Measurements from ENCODE around the gene XXYLT1. TPM values are rescaled to one million over a fixed set of nuclear protein-coding genes. Genes with fewer than 3 reads are reported as not detected.

Gene XXYLT1
- total and polyA plus RNA-seq, 10 of the 15 experiments (the other 5 are each of a cell fraction or from before 2014, with no cell fraction given), result 1.2 to 14.2 (median 9.3) TPM

- Histone ChIP-seq H3K4me2 (ENCODE audit: control insufficient read depth, insufficient read depth) (no peak overlapping the region), H2AFZ (ENCODE audit: control insufficient read depth, low read depth, low read length) (no peak overlapping the region), H3K36me3 (ENCODE audit: control insufficient read depth in 2 of 2, insufficient read depth in 2 of 2, low read length in 1 of 2) (no peaks in the 10 kb centered on the region), H3K79me2 (ENCODE audit: control insufficient read depth, insufficient read depth, low read length) (no peaks in the 10 kb centered on the region), H3K9ac (ENCODE audit: control insufficient read depth, insufficient read depth, low read length) (no peak overlapping the region), H3K4me3 (no peak overlapping the region), H3K27ac (ENCODE audit: control insufficient read depth, insufficient read depth) (no peak overlapping the region), H4K20me1 (ENCODE audit: control insufficient read depth, insufficient read depth) (no peaks in the 10 kb centered on the region), H3K9me3 (replicated peaks; ENCODE audit: control insufficient read depth, insufficient read depth, low read length) (no peaks in the 10 kb centered on the region), H3K4me1 (ENCODE audit: control insufficient read depth, insufficient read depth, low read length) (no peaks in the 10 kb centered on the region), H3K27me3 (replicated peaks in 1 of 2; ENCODE audit: control insufficient read depth in 2 of 2, insufficient read depth in 2 of 2, low read length in 1 of 2) (no peaks in the 10 kb centered on the region; a peak in 2 of 4 replicates)
- FAIRE-seq (no peak), DNase-seq (ENCODE audit: low read depth, low spot score) (no peak), ATAC-seq (no peak)
- ChIA-PET POLR2A (no interaction called here), RAD21 (ENCODE audit: unreplicated experiment) (no interaction called here), CTCF (interaction anchor here (0.6 kb wide), 1 partner anchor 155 kb away, joined by 3 read pairs; no protein-coding TSS in a partner anchor), SMC1A (ENCODE audit: uncharacterized antibody, unreplicated experiment) (no interaction called here)
- BruUV-seq (replicated peaks), result no TSS peak
- in situ Hi-C loops (cut with MboI), result no loop called here
- TF ChIP-seq POU2F2 (IDR thresholded peaks at IDR 0.05; ENCODE audit: borderline replicate concordance, low read depth, low read length) (no peak), SMC3 (IDR thresholded peaks at IDR 0.05; ENCODE audit: borderline replicate concordance, low read length) (no peak), NRF1 (conservative IDR thresholded peaks at IDR 0.05; ENCODE audit: low read depth, low read length) (no peak), IKZF2 (IDR thresholded peaks at IDR 0.05) (no peak), BCL11A (IDR thresholded peaks at IDR 0.05; ENCODE audit: low read depth, low read length) (no peak), RBBP5 (conservative IDR thresholded peaks at IDR 0.05) (no peak), SMAD1 (IDR thresholded peaks at IDR 0.05; ENCODE audit: low read depth, partially characterized antibody) (no peak), ZBTB33 (IDR thresholded peaks at IDR 0.05) (no peak), EGR1 (IDR thresholded peaks at IDR 0.05; ENCODE audit: borderline replicate concordance in 1 of 2, low read depth in 2 of 2, low read length in 2 of 2) (no peak), PAX5 (IDR thresholded peaks at IDR 0.05; ENCODE audit: borderline replicate concordance, low read depth, low read length) (no peak), BHLHE40 (IDR thresholded peaks at IDR 0.05; ENCODE audit: borderline replicate concordance in 1 of 2, low read depth in 2 of 2, low read length in 1 of 2) (no peak), DPF2 (IDR thresholded peaks at IDR 0.05) (no peak), RFX5 (IDR thresholded peaks at IDR 0.05; ENCODE audit: low read depth, low read length) (no peak), ETV6 (conservative IDR thresholded peaks at IDR 0.05 in 1 of 2, IDR thresholded peaks at IDR 0.05 in 1 of 2; ENCODE audit: borderline replicate concordance in 1 of 2, low read depth in 1 of 2) (no peak), LARP7 (IDR thresholded peaks at IDR 0.05) (no peak), USF1 (IDR thresholded peaks at IDR 0.05; ENCODE audit: borderline replicate concordance, extremely low read length, insufficient read depth, low read depth, low read length) (no peak), CHD2 (IDR thresholded peaks at IDR 0.05; ENCODE audit: borderline replicate concordance, low read depth, low read length) (no peak), IKZF1 (conservative IDR thresholded peaks at IDR 0.05) (no peak), CREM (IDR thresholded peaks at IDR 0.05; ENCODE audit: low read depth) (no peak)
- intact Hi-C loops (cut with micrococcal nuclease; ENCODE audit: unreplicated experiment), result no loop called here
- WGBS (ENCODE audit: insufficient coverage, insufficient replicate concordance, low lambda C conversion rate, missing lambda C conversion rate), result 54% methylated on average over 5 of the region's 6 CpGs
These were observed 224.5 kb downstream of the XXYLT1 start for GRCh38 chr3:195046441-195046840.
